Panc1 (cell line): ENCODE data around the gene AP1S2. TPM values are rescaled to one million over a fixed set of nuclear protein-coding genes. Genes with fewer than 3 reads are reported as not detected.

Experiments used
- ATAC-seq: fragments of 200-7000 bp; cut with Tn5 transposase; 2 replicates; pipeline ENCODE4 v1.9.1; 2020; ENCODE audit warnings: mild to moderate bottlenecking, moderate library complexity
- BruUV-seq: library from RNA; stranded (reverse); fragments of 400-500 nt; replicated peaks from 2 replicates; lab custom pipeline; 2021; lab: Mats Ljungman, UMichigan
- CTCF ChIA-PET: fragments of 300-600 bp; sonication (Branson Sonifier 250); formaldehyde crosslinking; loops from one replicate; lab custom pipeline; 2022; ENCODE audit warnings: antibody characterized with exemption; lab: Charles Lee
- POLR2A ChIA-PET: fragments of 300-600 bp; sonication (Branson Sonifier 250); formaldehyde crosslinking; loops from one replicate; lab custom pipeline; 2022; ENCODE audit warnings: antibody characterized with exemption; lab: Charles Lee
- DNase-seq: peaks from one replicate; pipeline ENCODE4 v3.0.0-alpha.2; 2010; ENCODE audit warnings: low read depth, low spot score
- H3K27ac ChIP-seq: 2 replicates; pipeline ENCODE4 v1.5.1; 2011; ENCODE audit warnings: mild to moderate bottlenecking, low read length, inconsistent platforms
- H3K27me3 ChIP-seq: fragments of 200-500 bp; sonication (Bioruptor generic); 2 replicates; pipeline ENCODE4 v1.6.0; 2014; ENCODE audit warnings: low read length, inconsistent platforms; ENCODE audit not compliant: control insufficient read depth, insufficient read depth
- H3K36me3 ChIP-seq: fragments of 200-500 bp; sonication (Bioruptor generic); 2 replicates; pipeline ENCODE4 v1.5.1; 2014; ENCODE audit warnings: inconsistent platforms, mild to moderate bottlenecking, low read length, moderate library complexity; ENCODE audit not compliant: control insufficient read depth, insufficient read depth
- H3K4me1 ChIP-seq: 2 replicates; pipeline ENCODE4 v1.5.1; 2011; ENCODE audit warnings: inconsistent platforms, mild to moderate bottlenecking, low read length, moderate library complexity; ENCODE audit not compliant: control insufficient read depth, insufficient read depth
- H3K4me3 ChIP-seq, 2 experiments: 2 replicates each; pipeline ENCODE4 v1.5.1; 2011 to 2012; ENCODE audit warnings: low read depth in 2 of 2, low read length in 2 of 2, mild to moderate bottlenecking in 2 of 2, inconsistent platforms in 1 of 2, moderate library complexity in 1 of 2
- H3K9me3 ChIP-seq: fragments of 200-500 bp; sonication (Bioruptor generic); 2 replicates; pipeline ENCODE4 v1.5.1; 2014; ENCODE audit warnings: low read depth, mild to moderate bottlenecking, inconsistent platforms, low read length, moderate library complexity; ENCODE audit not compliant: control insufficient read depth, insufficient read depth
- CTCF ChIP-seq: fragments of 450-650 bp; IDR thresholded peaks from 2 replicates; pipeline ENCODE4 v1.5.1; 2017; ENCODE audit warnings: mild to moderate bottlenecking
- POLR2AphosphoS5 ChIP-seq: IDR thresholded peaks from 2 replicates; pipeline ENCODE4 v1.6.1; 2012; ENCODE audit warnings: mild to moderate bottlenecking, low read depth, low read length, moderate library complexity
- REST ChIP-seq, 2 experiments: IDR thresholded peaks; 2 replicates each; pipeline ENCODE4 v1.6.1; 2011 to 2012; ENCODE audit warnings: low read depth in 2 of 2, control low read depth in 1 of 2, low read length in 1 of 2, mild to moderate bottlenecking in 1 of 2, moderate library complexity in 1 of 2; ENCODE audit not compliant: insufficient read depth in 1 of 2
- SIN3A ChIP-seq: IDR thresholded peaks from 2 replicates; pipeline ENCODE4 v1.6.1; 2012; ENCODE audit warnings: low read depth, mild to moderate bottlenecking, low read length, moderate library complexity, borderline replicate concordance; ENCODE audit not compliant: insufficient read depth
- TCF7L2 ChIP-seq: IDR thresholded peaks from 2 replicates; pipeline ENCODE4 v1.6.1; 2011; ENCODE audit warnings: mild to moderate bottlenecking, low read depth, low read length, inconsistent platforms
- in situ Hi-C: cut with HindIII; loops from 2 replicates; pipeline ENCODE4 v1.10.0; 2016; ENCODE audit warnings: low sequenced_read_pairs, low pct_unique_long_range_greater_than_20kb
- intact Hi-C: fragments of 100-400 bp; cut with micrococcal nuclease; formaldehyde crosslinking; loops from one replicate; pipeline ENCODE4 v1.10.0; 2022; ENCODE audit not compliant: unreplicated experiment
- total RNA-seq: library from RNA; stranded (reverse); gene quantifications from one replicate; pipeline ENCODE4 v1.2.1, GENCODE V29; 2021; ENCODE audit not compliant: unreplicated experiment

AP1S2 gene
- total RNA-seq, 1 experiment from 2014 or later, result 14.7 TPM

- TF ChIP-seq CTCF (no peak), POLR2AphosphoS5 (peak; percentile 46; the same call in 1 of the 2 replicates)
- ChIA-PET CTCF (no interaction called here), POLR2A (no interaction called here)
- BruUV-seq, result no TSS peak
- peak; percentile 8 for DNase-seq
- intact Hi-C loops, result no loop called here
- ATAC-seq, result peak; percentile 98
- H3K4me1 ChIP-seq, result no peaks in the 10 kb centered on the region
- peak within 1 kb of the TSS; percentile 74 for H3K27ac ChIP-seq
- in situ Hi-C loops, result no loop called here
- H3K9me3 ChIP-seq, result no peaks in the 10 kb centered on the region
- no peaks in the 10 kb centered on the region for H3K36me3 ChIP-seq
- peak within 1 kb of the TSS; percentile 71 to 73 for H3K4me3 ChIP-seq
- H3K27me3 ChIP-seq, result no peaks in the 10 kb centered on the region
Measured at GRCh38 chrX:15789979-15790768, 64.4 kb downstream of the AP1S2 start, which contains the start of gene ZRSR2. Gene ZRSR2, plus strand, starts transcription at chrX:15790484. Its CDS starts 12 bp downstream, at chrX:15790496.

GRCh38 chrX:15786915-15787314 lies 67.7 kb downstream of the AP1S2 start:
- no peak for TF ChIP-seq SIN3A
- TF ChIP-seq TCF7L2, result no peak
- TF ChIP-seq POLR2AphosphoS5, result no peak
- TF ChIP-seq REST (IDR thresholded peaks at IDR 0.05; ENCODE audit: insufficient read depth in 1 of 2, low read depth in 2 of 2, low read length in 1 of 2), result no peak
- TF ChIP-seq CTCF, result no peak
- no peak overlapping the region for H3K27ac ChIP-seq
- no TSS peak for BruUV-seq
- no peaks in the 10 kb centered on the region for H3K9me3 ChIP-seq
- DNase-seq (no peak), ATAC-seq (no peak)
- H3K27me3 ChIP-seq, result no peaks in the 10 kb centered on the region
- in situ Hi-C loops (no loop called here), intact Hi-C loops (no loop called here)
- no peaks in the 10 kb centered on the region for H3K36me3 ChIP-seq
- H3K4me1 ChIP-seq, result no peaks in the 10 kb centered on the region
- ChIA-PET CTCF (no interaction called here), POLR2A (no interaction called here)
- no peak overlapping the region for H3K4me3 ChIP-seq
